GM21360 (cell line): ENCODE data around the gene EIF4A3.

ENCODE experiments used
- ATAC-seq: cut with Tn5 transposase; IDR thresholded peaks from one replicate; pipeline ENCODE4 v1.9.1; 2021; ENCODE audit warnings: mild to moderate bottlenecking, moderate library complexity; ENCODE audit not compliant: unreplicated experiment

The EIF4A3 gene

GRCh38 chr17:80147035-80147822, at the start of gene EIF4A3:
Gene EIF4A3 (minus strand): TSS chr17:80147128. CDS start chr17:80146961, 167 bp downstream.
- ATAC-seq: peak; percentile 78

GRCh38 chr17:80196652-80197051, 49.7 kb upstream of the EIF4A3 start:
- no peak for ATAC-seq

- no peak for ATAC-seq
Observed at GRCh38 chr17:80195671-80196529, 49.0 kb upstream of the EIF4A3 start.

- no peak for ATAC-seq
Observed at GRCh38 chr17:80195141-80195540, 48.2 kb upstream of the EIF4A3 start.

GRCh38 chr17:80191865-80192661, 45.1 kb upstream of the EIF4A3 start:
- ATAC-seq: no peak

- ATAC-seq: no peak
Observed at GRCh38 chr17:80191192-80191591, 44.3 kb upstream of the EIF4A3 start.

GRCh38 chr17:80190716-80191115, 43.8 kb upstream of the EIF4A3 start:
- no peak for ATAC-seq

GRCh38 chr17:80189611-80190010, 42.7 kb upstream of the EIF4A3 start:
- no peak for ATAC-seq

- ATAC-seq: no peak
Observed at GRCh38 chr17:80187515-80187941, 40.6 kb upstream of the EIF4A3 start.

- ATAC-seq: no peak
Observed at GRCh38 chr17:80187090-80187489, 40.2 kb upstream of the EIF4A3 start.

GRCh38 chr17:80185968-80186367, 39.0 kb upstream of the EIF4A3 start:
- no peak for ATAC-seq

- no peak for ATAC-seq
Observed at GRCh38 chr17:80184423-80184714, 37.4 kb upstream of the EIF4A3 start.

- no peak for ATAC-seq
Observed at GRCh38 chr17:80183581-80184422, 36.9 kb upstream of the EIF4A3 start.

GRCh38 chr17:80182845-80183223, 35.9 kb upstream of the EIF4A3 start:
- ATAC-seq: no peak

GRCh38 chr17:80182118-80182844, 35.4 kb upstream of the EIF4A3 start:
- ATAC-seq: no peak

GRCh38 chr17:80181431-80181830, 34.5 kb upstream of the EIF4A3 start:
- no peak for ATAC-seq

GRCh38 chr17:80180192-80180591, 33.3 kb upstream of the EIF4A3 start:
- no peak for ATAC-seq

GRCh38 chr17:80177986-80178595, 31.2 kb upstream of the EIF4A3 start:
- ATAC-seq: no peak

GRCh38 chr17:80176757-80177156, 29.8 kb upstream of the EIF4A3 start:
- ATAC-seq: no peak
